ENCODE measurements around the gene ADAP1. TPM values are rescaled to one million over a fixed set of nuclear protein-coding genes. Genes with fewer than 3 reads are reported as not detected.

ADAP1 gene
- total and polyA plus RNA-seq, 2 of the 13 experiments (the other 11 are each of a cell fraction or from before 2014, with no cell fraction given), result 10.5 to 24.6 TPM

- TF ChIP-seq, protein P1, sequence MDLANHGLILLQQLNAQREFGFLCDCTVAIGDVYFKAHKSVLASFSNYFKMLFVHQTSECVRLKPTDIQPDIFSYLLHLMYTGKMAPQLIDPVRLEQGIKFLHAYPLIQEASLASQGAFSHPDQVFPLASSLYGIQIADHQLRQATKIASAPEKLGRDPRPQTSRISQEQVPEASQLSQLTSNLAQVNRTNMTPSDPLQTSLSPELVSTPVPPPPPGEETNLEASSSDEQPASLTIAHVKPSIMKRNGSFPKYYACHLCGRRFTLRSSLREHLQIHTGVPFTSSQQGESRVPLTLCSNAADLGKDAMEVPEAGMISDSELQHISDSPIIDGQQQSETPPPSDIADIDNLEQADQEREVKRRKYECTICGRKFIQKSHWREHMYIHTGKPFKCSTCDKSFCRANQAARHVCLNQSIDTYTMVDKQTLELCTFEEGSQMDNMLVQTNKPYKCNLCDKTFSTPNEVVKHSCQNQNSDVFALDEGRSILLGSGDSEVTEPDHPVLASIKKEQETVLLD (CRISPR knock-in tag; IDR thresholded peaks at IDR 0.05; ENCODE audit: low read depth), result 0 out of 2 replicates have a peak, but pooled peaks have one; percentile 18
- peak; percentile 73 for TF ChIP-seq SAP130 (CRISPR knock-in tag; IDR thresholded peaks at IDR 0.05; ENCODE audit: low read depth)
- TF ChIP-seq PHF20 (CRISPR knock-in tag; IDR thresholded peaks at IDR 0.05), result peak; percentile 26; the same call in 1 of the 2 replicates
- TF ChIP-seq FOXA1 (IDR thresholded peaks at IDR 0.05), result no peak
- peak; percentile 1; the same call in 1 of the 2 replicates for TF ChIP-seq FOXA1 (CRISPR knock-in tag; IDR thresholded peaks at IDR 0.05)
- peak; percentile 97 for TF ChIP-seq KDM2A (CRISPR knock-in tag; IDR thresholded peaks at IDR 0.05; ENCODE audit: borderline replicate concordance, low read depth)
- TF ChIP-seq ZNF709 (CRISPR knock-in tag; IDR thresholded peaks at IDR 0.05), result no peak; the same call in 1 of the 2 replicates
- TF ChIP-seq, protein P2, sequence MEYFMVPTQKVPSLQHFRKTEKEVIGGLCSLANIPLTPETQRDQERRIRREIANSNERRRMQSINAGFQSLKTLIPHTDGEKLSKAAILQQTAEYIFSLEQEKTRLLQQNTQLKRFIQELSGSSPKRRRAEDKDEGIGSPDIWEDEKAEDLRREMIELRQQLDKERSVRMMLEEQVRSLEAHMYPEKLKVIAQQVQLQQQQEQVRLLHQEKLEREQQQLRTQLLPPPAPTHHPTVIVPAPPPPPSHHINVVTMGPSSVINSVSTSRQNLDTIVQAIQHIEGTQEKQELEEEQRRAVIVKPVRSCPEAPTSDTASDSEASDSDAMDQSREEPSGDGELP (IDR thresholded peaks at IDR 0.05; ENCODE audit: borderline replicate concordance, low read depth), result peak; percentile 86
- TF ChIP-seq THRA (CRISPR knock-in tag; IDR thresholded peaks at IDR 0.05; ENCODE audit: borderline replicate concordance), result peak; percentile 91
- TF ChIP-seq, protein P3, sequence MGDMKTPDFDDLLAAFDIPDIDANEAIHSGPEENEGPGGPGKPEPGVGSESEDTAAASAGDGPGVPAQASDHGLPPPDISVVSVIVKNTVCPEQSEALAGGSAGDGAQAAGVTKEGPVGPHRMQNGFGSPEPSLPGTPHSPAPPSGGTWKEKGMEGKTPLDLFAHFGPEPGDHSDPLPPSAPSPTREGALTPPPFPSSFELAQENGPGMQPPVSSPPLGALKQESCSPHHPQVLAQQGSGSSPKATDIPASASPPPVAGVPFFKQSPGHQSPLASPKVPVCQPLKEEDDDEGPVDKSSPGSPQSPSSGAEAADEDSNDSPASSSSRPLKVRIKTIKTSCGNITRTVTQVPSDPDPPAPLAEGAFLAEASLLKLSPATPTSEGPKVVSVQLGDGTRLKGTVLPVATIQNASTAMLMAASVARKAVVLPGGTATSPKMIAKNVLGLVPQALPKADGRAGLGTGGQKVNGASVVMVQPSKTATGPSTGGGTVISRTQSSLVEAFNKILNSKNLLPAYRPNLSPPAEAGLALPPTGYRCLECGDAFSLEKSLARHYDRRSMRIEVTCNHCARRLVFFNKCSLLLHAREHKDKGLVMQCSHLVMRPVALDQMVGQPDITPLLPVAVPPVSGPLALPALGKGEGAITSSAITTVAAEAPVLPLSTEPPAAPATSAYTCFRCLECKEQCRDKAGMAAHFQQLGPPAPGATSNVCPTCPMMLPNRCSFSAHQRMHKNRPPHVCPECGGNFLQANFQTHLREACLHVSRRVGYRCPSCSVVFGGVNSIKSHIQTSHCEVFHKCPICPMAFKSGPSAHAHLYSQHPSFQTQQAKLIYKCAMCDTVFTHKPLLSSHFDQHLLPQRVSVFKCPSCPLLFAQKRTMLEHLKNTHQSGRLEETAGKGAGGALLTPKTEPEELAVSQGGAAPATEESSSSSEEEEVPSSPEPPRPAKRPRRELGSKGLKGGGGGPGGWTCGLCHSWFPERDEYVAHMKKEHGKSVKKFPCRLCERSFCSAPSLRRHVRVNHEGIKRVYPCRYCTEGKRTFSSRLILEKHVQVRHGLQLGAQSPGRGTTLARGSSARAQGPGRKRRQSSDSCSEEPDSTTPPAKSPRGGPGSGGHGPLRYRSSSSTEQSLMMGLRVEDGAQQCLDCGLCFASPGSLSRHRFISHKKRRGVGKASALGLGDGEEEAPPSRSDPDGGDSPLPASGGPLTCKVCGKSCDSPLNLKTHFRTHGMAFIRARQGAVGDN (CRISPR knock-in tag; IDR thresholded peaks at IDR 0.05), result peak; percentile 86
- peak; percentile 87 for TF ChIP-seq ZNF501 (CRISPR knock-in tag; IDR thresholded peaks at IDR 0.05)
- no peak; the same call in 1 of the 2 replicates for TF ChIP-seq ZNF597 (CRISPR knock-in tag; IDR thresholded peaks at IDR 0.05)
- peak; percentile 88; the same call in 1 of the 2 replicates for TF ChIP-seq MEIS2 (CRISPR knock-in tag; IDR thresholded peaks at IDR 0.05)
- no peak for TF ChIP-seq ZNF83 (CRISPR knock-in tag; IDR thresholded peaks at IDR 0.05; ENCODE audit: borderline replicate concordance)
- TF ChIP-seq NFATC3 (CRISPR knock-in tag; IDR thresholded peaks at IDR 0.05), result peak; percentile 73; the same call in 1 of the 2 replicates
- TF ChIP-seq HNRNPK (IDR thresholded peaks at IDR 0.05; ENCODE audit: low read depth, low read length, poor library complexity, severe bottlenecking), result peak; percentile 47
- no peak for TF ChIP-seq ZNF446 (CRISPR knock-in tag; IDR thresholded peaks at IDR 0.05)
- TF ChIP-seq, protein P4, sequence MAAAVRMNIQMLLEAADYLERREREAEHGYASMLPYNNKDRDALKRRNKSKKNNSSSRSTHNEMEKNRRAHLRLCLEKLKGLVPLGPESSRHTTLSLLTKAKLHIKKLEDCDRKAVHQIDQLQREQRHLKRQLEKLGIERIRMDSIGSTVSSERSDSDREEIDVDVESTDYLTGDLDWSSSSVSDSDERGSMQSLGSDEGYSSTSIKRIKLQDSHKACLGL (CRISPR knock-in tag; IDR thresholded peaks at IDR 0.05), result peak; percentile 63; the same call in 1 of the 2 replicates
- TF ChIP-seq ZNF773 (CRISPR knock-in tag; IDR thresholded peaks at IDR 0.05; ENCODE audit: borderline replicate concordance), result no peak
Observed at GRCh38 chr7:992709-993607, 38.5 kb upstream of the ADAP1 start (continued).
